OCI-LY7 (cell line): ENCODE results near the gene BCL7A.

Experiments used
- EZH2phosphoT487 ChIP-seq: fragments of 200-600 bp; sonication (generic); IDR thresholded peaks from 2 replicates; pipeline ENCODE4 v1.6.1; 2018; ENCODE audit warnings: low read depth, borderline replicate concordance, mild to moderate bottlenecking, mixed run types, antibody characterized with exemption, low read length, moderate library complexity, mixed read lengths
- TF ChIP-seq, protein P1 (sequence below): fragments of 200-600 bp; sonication (generic); conservative IDR thresholded peaks from 2 replicates; pipeline ENCODE4 v1.5.1; 2014; ENCODE audit warnings: mild to moderate bottlenecking, antibody characterized with exemption, low read length, moderate library complexity, mixed read lengths

GRCh38 chr12:121990114-121990647 is 31.5 kb upstream of the BCL7A start:
- TF ChIP-seq, protein P1, sequence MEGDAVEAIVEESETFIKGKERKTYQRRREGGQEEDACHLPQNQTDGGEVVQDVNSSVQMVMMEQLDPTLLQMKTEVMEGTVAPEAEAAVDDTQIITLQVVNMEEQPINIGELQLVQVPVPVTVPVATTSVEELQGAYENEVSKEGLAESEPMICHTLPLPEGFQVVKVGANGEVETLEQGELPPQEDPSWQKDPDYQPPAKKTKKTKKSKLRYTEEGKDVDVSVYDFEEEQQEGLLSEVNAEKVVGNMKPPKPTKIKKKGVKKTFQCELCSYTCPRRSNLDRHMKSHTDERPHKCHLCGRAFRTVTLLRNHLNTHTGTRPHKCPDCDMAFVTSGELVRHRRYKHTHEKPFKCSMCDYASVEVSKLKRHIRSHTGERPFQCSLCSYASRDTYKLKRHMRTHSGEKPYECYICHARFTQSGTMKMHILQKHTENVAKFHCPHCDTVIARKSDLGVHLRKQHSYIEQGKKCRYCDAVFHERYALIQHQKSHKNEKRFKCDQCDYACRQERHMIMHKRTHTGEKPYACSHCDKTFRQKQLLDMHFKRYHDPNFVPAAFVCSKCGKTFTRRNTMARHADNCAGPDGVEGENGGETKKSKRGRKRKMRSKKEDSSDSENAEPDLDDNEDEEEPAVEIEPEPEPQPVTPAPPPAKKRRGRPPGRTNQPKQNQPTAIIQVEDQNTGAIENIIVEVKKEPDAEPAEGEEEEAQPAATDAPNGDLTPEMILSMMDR, result no peak
- TF ChIP-seq EZH2phosphoT487, result no peak
